Panc1 (cell line): ENCODE results near the gene SEPTIN8. TPM values are rescaled to one million over a fixed set of nuclear protein-coding genes. Genes with fewer than 3 reads are reported as not detected.

Experiments
- ATAC-seq: fragments of 200-7000 bp; cut with Tn5 transposase; 2 replicates; pipeline ENCODE4 v1.9.1; 2020; ENCODE audit warnings: mild to moderate bottlenecking, moderate library complexity
- BruUV-seq: library from RNA; stranded (reverse); fragments of 400-500 nt; replicated peaks from 2 replicates; lab custom pipeline; 2021; lab: Mats Ljungman, UMichigan
- CTCF ChIA-PET: fragments of 300-600 bp; sonication (Branson Sonifier 250); formaldehyde crosslinking; loops from one replicate; lab custom pipeline; 2022; ENCODE audit warnings: antibody characterized with exemption; lab: Charles Lee
- POLR2A ChIA-PET: fragments of 300-600 bp; sonication (Branson Sonifier 250); formaldehyde crosslinking; loops from one replicate; lab custom pipeline; 2022; ENCODE audit warnings: antibody characterized with exemption; lab: Charles Lee
- DNase-seq: peaks from one replicate; pipeline ENCODE4 v3.0.0-alpha.2; 2010; ENCODE audit warnings: low read depth, low spot score
- H3K27ac ChIP-seq: 2 replicates; pipeline ENCODE4 v1.5.1; 2011; ENCODE audit warnings: mild to moderate bottlenecking, low read length, inconsistent platforms
- H3K27me3 ChIP-seq: fragments of 200-500 bp; sonication (Bioruptor generic); 2 replicates; pipeline ENCODE4 v1.6.0; 2014; ENCODE audit warnings: low read length, inconsistent platforms; ENCODE audit not compliant: control insufficient read depth, insufficient read depth
- H3K36me3 ChIP-seq: fragments of 200-500 bp; sonication (Bioruptor generic); 2 replicates; pipeline ENCODE4 v1.5.1; 2014; ENCODE audit warnings: inconsistent platforms, mild to moderate bottlenecking, low read length, moderate library complexity; ENCODE audit not compliant: control insufficient read depth, insufficient read depth
- H3K4me1 ChIP-seq: 2 replicates; pipeline ENCODE4 v1.5.1; 2011; ENCODE audit warnings: inconsistent platforms, mild to moderate bottlenecking, low read length, moderate library complexity; ENCODE audit not compliant: control insufficient read depth, insufficient read depth
- H3K4me3 ChIP-seq, 2 experiments: 2 replicates each; pipeline ENCODE4 v1.5.1; 2011 to 2012; ENCODE audit warnings: low read depth in 2 of 2, low read length in 2 of 2, mild to moderate bottlenecking in 2 of 2, inconsistent platforms in 1 of 2, moderate library complexity in 1 of 2
- H3K9me3 ChIP-seq: fragments of 200-500 bp; sonication (Bioruptor generic); 2 replicates; pipeline ENCODE4 v1.5.1; 2014; ENCODE audit warnings: low read depth, mild to moderate bottlenecking, inconsistent platforms, low read length, moderate library complexity; ENCODE audit not compliant: control insufficient read depth, insufficient read depth
- CTCF ChIP-seq: fragments of 450-650 bp; IDR thresholded peaks from 2 replicates; pipeline ENCODE4 v1.5.1; 2017; ENCODE audit warnings: mild to moderate bottlenecking
- POLR2AphosphoS5 ChIP-seq: IDR thresholded peaks from 2 replicates; pipeline ENCODE4 v1.6.1; 2012; ENCODE audit warnings: mild to moderate bottlenecking, low read depth, low read length, moderate library complexity
- REST ChIP-seq, 2 experiments: IDR thresholded peaks; 2 replicates each; pipeline ENCODE4 v1.6.1; 2011 to 2012; ENCODE audit warnings: low read depth in 2 of 2, control low read depth in 1 of 2, low read length in 1 of 2, mild to moderate bottlenecking in 1 of 2, moderate library complexity in 1 of 2; ENCODE audit not compliant: insufficient read depth in 1 of 2
- SIN3A ChIP-seq: IDR thresholded peaks from 2 replicates; pipeline ENCODE4 v1.6.1; 2012; ENCODE audit warnings: low read depth, mild to moderate bottlenecking, low read length, moderate library complexity, borderline replicate concordance; ENCODE audit not compliant: insufficient read depth
- TCF7L2 ChIP-seq: IDR thresholded peaks from 2 replicates; pipeline ENCODE4 v1.6.1; 2011; ENCODE audit warnings: mild to moderate bottlenecking, low read depth, low read length, inconsistent platforms
- in situ Hi-C: cut with HindIII; loops from 2 replicates; pipeline ENCODE4 v1.10.0; 2016; ENCODE audit warnings: low sequenced_read_pairs, low pct_unique_long_range_greater_than_20kb
- intact Hi-C: fragments of 100-400 bp; cut with micrococcal nuclease; formaldehyde crosslinking; loops from one replicate; pipeline ENCODE4 v1.10.0; 2022; ENCODE audit not compliant: unreplicated experiment
- total RNA-seq: library from RNA; stranded (reverse); gene quantifications from one replicate; pipeline ENCODE4 v1.2.1, GENCODE V29; 2021; ENCODE audit not compliant: unreplicated experiment

SEPTIN8 gene
- total RNA-seq, 1 experiment from 2014 or later, result 22.8 TPM

DNA sequence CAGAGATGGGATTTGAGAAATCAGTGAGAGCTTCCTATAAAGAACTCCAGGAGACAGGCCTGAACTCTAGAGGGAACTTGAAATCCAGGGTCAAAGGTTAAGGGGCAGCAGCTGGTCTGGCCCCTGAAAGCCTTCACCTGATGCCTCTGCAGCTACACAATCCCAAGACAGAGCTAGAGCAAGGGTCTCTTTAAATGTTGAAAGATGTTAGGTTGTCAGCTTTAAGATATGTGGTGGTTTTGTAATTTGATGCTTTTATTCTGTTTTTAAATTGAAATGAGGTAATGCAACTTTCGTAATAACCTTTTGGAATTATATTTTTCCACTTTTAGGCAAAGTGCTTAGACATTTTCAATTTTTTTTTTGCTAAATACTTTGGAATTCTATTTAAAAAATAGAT lies 38.4 kb upstream of the SEPTIN8 start:
- no peak overlapping the region for H3K4me3 ChIP-seq
- H3K9me3 ChIP-seq, result no peaks in the 10 kb centered on the region
- no peak for DNase-seq
- H3K27me3 ChIP-seq, result peaks cover 10% of the 10 kb centered on the region
- no peak for ATAC-seq
- no peak overlapping the region for H3K27ac ChIP-seq
- H3K36me3 ChIP-seq, result no peaks in the 10 kb centered on the region
- ChIA-PET POLR2A (no interaction called here), CTCF (no interaction called here)
- TF ChIP-seq CTCF, result no peak
- TF ChIP-seq REST (IDR thresholded peaks at IDR 0.05; ENCODE audit: insufficient read depth in 1 of 2, low read depth in 2 of 2, low read length in 1 of 2), result no peak
- TF ChIP-seq POLR2AphosphoS5, result no peak
- no peak for TF ChIP-seq SIN3A
- intact Hi-C loops (loop anchor here (10.0 kb wide), 2 partner anchors 61 to 291 kb away; no protein-coding TSS in a partner anchor), in situ Hi-C loops (no loop called here)
- H3K4me1 ChIP-seq, result peaks cover 10% of the 10 kb centered on the region
- BruUV-seq, result no TSS peak

DNA sequence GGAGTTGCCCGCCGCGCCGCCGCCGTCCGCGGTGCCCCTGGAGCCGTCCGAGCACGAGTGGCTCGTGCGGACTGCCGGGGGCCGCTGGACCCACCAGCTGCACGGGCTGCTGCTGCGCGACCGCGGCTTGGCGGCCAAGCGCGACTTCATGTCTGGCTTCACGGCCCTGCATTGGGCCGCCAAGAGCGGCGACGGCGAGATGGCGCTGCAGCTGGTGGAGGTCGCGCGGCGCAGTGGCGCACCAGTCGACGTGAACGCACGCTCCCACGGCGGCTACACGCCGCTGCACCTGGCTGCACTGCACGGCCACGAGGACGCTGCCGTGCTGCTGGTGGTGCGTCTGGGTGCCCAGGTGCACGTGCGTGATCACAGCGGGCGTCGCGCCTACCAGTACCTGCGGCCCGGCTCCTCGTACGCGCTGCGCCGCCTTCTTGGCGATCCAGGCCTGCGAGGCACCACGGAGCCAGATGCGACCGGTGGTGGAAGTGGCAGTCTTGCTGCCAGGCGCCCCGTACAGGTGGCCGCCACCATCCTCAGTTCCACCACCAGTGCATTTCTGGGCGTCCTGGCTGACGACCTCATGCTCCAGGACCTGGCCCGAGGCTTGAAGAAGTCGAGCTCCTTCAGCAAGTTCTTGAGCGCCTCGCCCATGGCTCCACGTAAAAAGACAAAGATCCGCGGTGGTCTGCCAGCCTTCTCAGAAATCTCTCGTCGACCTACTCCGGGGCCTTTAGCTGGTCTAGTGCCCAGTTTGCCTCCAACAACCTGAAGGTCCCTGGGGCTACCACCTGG lies 37.7 kb upstream of the SEPTIN8 start:
- Histone ChIP-seq H3K4me1 (peaks cover 4% of the 10 kb centered on the region; the same call in 1 of the 2 replicates), H3K27me3 (peaks cover 10% of the 10 kb centered on the region), H3K27ac (no peak overlapping the region), H3K36me3 (no peaks in the 10 kb centered on the region), H3K4me3 (no peak overlapping the region), H3K9me3 (no peaks in the 10 kb centered on the region)
- POLR2A ChIA-PET, result no interaction called here
- CTCF ChIA-PET, result no interaction called here
- TF ChIP-seq POLR2AphosphoS5 (no peak), CTCF (no peak), SIN3A (no peak), REST (IDR thresholded peaks at IDR 0.05; ENCODE audit: insufficient read depth in 1 of 2, low read depth in 2 of 2, low read length in 1 of 2) (no peak), TCF7L2 (no peak)
- intact Hi-C loops, result loop anchor here (10.0 kb wide), 2 partner anchors 60 to 290 kb away; no protein-coding TSS in a partner anchor
- BruUV-seq, result no TSS peak
- DNase-seq (no peak), ATAC-seq (no peak)
- in situ Hi-C loops, result no loop called here
